GM12801 (cell line): ENCODE data around the gene FRMD1.

ENCODE experiments used
- TF ChIP-seq, protein P1 (sequence below): IDR thresholded peaks from one replicate; pipeline ENCODE4 v1.5.1; 2011; ENCODE audit warnings: control low read depth; ENCODE audit not compliant: insufficient read length; ENCODE audit errors: extremely low read depth

Gene FRMD1

GRCh38 chr6:168013250-168013915 is 65.6 kb downstream of the FRMD1 start:
- TF ChIP-seq, protein P1, sequence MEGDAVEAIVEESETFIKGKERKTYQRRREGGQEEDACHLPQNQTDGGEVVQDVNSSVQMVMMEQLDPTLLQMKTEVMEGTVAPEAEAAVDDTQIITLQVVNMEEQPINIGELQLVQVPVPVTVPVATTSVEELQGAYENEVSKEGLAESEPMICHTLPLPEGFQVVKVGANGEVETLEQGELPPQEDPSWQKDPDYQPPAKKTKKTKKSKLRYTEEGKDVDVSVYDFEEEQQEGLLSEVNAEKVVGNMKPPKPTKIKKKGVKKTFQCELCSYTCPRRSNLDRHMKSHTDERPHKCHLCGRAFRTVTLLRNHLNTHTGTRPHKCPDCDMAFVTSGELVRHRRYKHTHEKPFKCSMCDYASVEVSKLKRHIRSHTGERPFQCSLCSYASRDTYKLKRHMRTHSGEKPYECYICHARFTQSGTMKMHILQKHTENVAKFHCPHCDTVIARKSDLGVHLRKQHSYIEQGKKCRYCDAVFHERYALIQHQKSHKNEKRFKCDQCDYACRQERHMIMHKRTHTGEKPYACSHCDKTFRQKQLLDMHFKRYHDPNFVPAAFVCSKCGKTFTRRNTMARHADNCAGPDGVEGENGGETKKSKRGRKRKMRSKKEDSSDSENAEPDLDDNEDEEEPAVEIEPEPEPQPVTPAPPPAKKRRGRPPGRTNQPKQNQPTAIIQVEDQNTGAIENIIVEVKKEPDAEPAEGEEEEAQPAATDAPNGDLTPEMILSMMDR: no peak

GRCh38 chr6:168012431-168013249 is 66.4 kb downstream of the FRMD1 start:
- TF ChIP-seq, protein P1: no peak

GRCh38 chr6:168011291-168011690 is 67.7 kb downstream of the FRMD1 start:
- TF ChIP-seq, protein P1: no peak

- TF ChIP-seq, protein P1: no peak
Observed at GRCh38 chr6:168009331-168009730, 69.7 kb downstream of the FRMD1 start.

DNA sequence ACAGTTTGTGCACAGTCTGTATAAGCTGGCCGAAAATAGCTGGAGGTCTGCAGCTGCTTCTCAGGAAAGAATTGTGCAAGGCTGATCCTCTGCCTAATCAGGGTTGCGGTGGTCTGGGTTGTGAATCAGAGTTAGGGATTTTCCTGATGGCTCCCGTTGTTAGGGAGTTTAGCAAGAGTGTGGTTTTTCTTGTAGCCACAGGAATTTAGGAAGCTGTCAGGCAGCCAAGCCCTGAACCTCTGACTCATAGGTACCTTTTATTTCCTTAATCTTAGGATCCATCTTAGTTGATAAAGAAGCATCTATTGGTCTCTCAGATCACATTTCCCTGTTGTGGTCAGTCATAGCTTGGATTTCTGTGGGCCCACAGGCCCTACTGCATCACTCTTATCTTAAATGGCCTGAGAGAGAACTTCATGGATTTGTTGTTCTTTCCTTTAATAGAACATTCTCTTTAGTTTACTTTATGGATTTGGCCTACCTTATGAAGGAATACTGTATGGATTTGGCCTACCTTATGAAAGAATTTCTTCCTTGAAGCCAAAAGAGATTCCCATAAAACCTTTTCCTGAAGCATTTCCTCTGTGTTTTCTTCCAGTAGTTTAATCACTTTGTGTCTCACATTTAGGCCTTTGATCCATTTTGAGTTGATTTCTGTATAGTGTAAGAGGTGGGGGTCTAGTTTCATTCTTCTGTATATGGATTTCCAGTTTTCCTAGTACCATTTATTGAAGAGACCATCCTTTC is 71.2 kb downstream of the FRMD1 start:
- TF ChIP-seq, protein P1: no peak

DNA sequence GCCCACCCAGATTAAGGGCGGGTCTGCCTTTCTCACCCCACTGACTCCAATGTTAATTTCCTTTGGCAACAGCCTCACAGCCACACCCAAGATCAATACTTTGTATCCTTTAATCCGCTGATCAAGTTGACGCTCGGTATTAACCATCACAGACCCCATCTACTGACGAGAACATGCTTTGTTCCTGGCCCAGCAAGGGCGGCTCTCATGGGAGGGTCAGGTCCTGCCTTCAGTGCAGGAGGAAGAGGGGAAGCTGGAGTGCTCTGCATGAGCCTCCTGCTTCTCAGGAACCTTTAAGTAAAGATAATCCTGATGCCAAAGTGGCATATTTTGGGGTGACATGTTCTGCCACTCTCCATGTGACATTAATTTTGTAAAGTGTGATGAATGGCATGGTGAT is 73.2 kb downstream of the FRMD1 start:
- TF ChIP-seq, protein P1: no peak

DNA sequence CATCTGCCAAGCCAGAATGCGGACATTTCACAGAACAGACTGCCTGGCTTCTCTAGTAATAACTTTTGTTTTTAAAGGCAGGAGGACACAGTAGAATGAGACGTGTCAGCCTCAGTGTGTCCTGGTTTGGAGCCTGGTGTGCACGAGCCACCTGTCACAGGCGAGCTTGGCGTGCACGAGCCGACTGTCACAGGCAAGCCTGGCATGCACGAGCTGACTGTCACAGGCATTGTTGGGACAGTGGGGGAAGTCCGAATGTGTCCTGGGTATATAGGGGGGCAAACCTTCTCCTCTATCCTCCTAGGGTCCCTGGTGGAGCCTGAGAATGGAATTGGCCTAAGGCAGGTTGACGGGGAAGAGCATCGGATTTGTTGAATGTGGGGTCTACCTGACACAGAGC is 74.1 kb downstream of the FRMD1 start:
- TF ChIP-seq, protein P1: no peak
